ENCODE results near the gene ACTR3C. TPM values are rescaled to one million over a fixed set of nuclear protein-coding genes. Genes with fewer than 3 reads are reported as not detected.
A peak's percentile ranks its signal among the peaks of the same experiment; 100 is the strongest.
"Not testable (repeated sequence)": the region's sequence is repeated elsewhere in the genome, so short reads cannot be mapped to it uniquely, and the experiment has no call there.

ACTR3C gene
- total and polyA plus RNA-seq, 3 donors from 2014 or later, result 6.1 to 13.0 (median 12.2) TPM

DNA sequence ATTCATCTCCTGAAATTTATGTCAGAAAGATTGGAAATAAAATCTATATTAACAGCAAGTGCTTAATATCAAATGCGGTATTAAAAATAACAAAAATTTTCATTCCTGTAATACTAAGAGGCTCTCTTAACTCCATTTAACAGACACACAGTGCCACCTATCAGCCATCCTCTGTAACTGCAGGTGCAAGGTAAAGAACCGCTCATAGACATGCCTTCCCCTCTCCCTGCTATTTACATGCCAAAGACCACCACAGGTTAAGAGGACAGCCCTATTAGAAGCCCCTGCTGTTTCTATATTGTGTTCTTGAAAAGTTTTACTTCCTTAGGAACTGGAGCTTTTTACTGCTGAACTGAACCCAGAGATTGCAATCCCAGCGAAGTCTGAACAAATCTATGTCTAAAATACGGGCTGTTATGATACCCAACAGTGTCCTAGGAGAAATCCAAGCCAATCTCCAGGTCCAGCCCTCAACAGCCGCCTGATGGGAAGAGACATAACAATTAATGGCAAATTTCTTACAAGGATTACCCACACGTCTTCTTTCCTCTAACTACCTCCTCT is 47.1 kb downstream of the ACTR3C start:
- TF ChIP-seq CTCF (IDR thresholded peaks at IDR 0.05), result peak; percentile 51 to 80 (median 75)
- intact Hi-C loops (cut with DNase I; ENCODE audit: low total_unique reads); H3K4me1 ChIP-seq; H3K4me3 ChIP-seq; H3K27ac ChIP-seq; H3K36me3 ChIP-seq (ENCODE audit: low read depth, missing control alignments); H3K9me3 ChIP-seq; H3K27me3 ChIP-seq: not testable (repeated sequence)
- 58 to 67% methylated on average over 6 of the region's 6 CpGs for WGBS, 2 donors
- DNase-seq, result peak; percentile 38

DNA sequence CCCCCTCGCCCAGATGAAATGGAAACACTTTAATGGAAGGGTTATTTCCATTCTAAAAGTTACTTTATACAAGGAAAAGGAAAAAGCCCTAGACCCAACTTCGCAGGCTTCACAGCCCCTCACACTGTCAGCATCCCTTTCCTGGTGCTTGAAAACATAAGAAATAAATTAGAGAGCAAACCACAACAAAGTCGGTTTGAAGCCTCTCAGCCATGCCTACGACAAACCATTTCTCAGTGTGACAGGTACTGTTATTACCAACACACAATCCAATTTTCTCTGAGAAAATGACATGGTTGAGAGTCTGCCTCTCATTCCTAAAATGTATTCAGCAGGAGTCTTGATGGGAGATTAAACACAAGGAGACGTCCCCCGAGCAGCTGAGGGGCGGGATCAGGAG is 51.4 kb downstream of the ACTR3C start:
- H3K9me3 ChIP-seq; H3K4me3 ChIP-seq; H3K36me3 ChIP-seq (ENCODE audit: low read depth, missing control alignments); intact Hi-C loops (cut with DNase I; ENCODE audit: low total_unique reads); H3K27ac ChIP-seq; DNase-seq; H3K4me1 ChIP-seq; H3K27me3 ChIP-seq: not testable (repeated sequence)
- WGBS, 2 donors, result 80 to 84% methylated on average over 4 to 6 of the region's 7 CpGs

GRCh38 chr7:150270101-150270824 is 53.1 kb downstream of the ACTR3C start:
- intact Hi-C loops (cut with DNase I; ENCODE audit: low total_unique reads); H3K4me3 ChIP-seq; H3K4me1 ChIP-seq; H3K9me3 ChIP-seq; H3K27ac ChIP-seq; DNase-seq; H3K27me3 ChIP-seq; H3K36me3 ChIP-seq (ENCODE audit: low read depth, missing control alignments): not testable (repeated sequence)
- 92 to 99% methylated on average over 4 to 10 of the region's 18 CpGs for whole genome bisulfite sequencing, 2 donors

DNA sequence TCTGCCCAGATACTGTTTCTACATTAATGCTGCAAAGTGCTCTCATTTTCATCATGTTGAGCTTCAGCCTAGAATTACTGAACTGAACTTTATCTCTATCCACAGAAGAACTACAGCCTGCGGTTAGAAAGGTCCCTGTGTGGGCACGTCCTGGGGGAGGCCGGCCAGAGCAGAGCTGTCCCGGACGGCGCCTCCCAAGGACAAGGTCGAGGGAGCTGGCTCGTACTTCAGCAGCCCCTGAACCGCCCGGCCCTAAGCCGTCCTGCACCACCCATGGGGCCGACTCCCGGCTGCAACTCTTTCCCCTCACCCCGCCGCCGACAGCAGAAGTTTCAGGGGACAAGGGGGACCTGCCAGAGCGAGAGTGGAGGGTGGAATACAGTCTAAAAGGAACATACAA is 54.5 kb downstream of the ACTR3C start:
- H3K27ac ChIP-seq; H3K9me3 ChIP-seq; DNase-seq; H3K27me3 ChIP-seq; intact Hi-C loops (cut with DNase I; ENCODE audit: low total_unique reads); H3K4me1 ChIP-seq; H3K4me3 ChIP-seq; H3K36me3 ChIP-seq (ENCODE audit: low read depth, missing control alignments): not testable (repeated sequence)
- WGBS, 2 donors, result no CpG with 5 or more reads among the region's 17 CpGs

GRCh38 chr7:150268287-150268686 is 55.1 kb downstream of the ACTR3C start:
- 17 to 67% methylated on average over 1 of the region's 8 CpGs for WGBS, 2 donors
- H3K4me1 ChIP-seq; H3K4me3 ChIP-seq; H3K36me3 ChIP-seq (ENCODE audit: low read depth, missing control alignments); H3K9me3 ChIP-seq; H3K27me3 ChIP-seq; DNase-seq; intact Hi-C loops (cut with DNase I; ENCODE audit: low total_unique reads); H3K27ac ChIP-seq: not testable (repeated sequence)

- intact Hi-C loops (cut with DNase I; ENCODE audit: low total_unique reads); DNase-seq; H3K36me3 ChIP-seq (ENCODE audit: low read depth, missing control alignments); H3K4me1 ChIP-seq; H3K9me3 ChIP-seq; H3K27ac ChIP-seq; H3K4me3 ChIP-seq; H3K27me3 ChIP-seq: not testable (repeated sequence)
- WGBS, 2 donors, result 93% methylated on average over 20 of the region's 20 CpGs
Observed at GRCh38 chr7:150266953-150267665, 56.2 kb downstream of the ACTR3C start.

DNA sequence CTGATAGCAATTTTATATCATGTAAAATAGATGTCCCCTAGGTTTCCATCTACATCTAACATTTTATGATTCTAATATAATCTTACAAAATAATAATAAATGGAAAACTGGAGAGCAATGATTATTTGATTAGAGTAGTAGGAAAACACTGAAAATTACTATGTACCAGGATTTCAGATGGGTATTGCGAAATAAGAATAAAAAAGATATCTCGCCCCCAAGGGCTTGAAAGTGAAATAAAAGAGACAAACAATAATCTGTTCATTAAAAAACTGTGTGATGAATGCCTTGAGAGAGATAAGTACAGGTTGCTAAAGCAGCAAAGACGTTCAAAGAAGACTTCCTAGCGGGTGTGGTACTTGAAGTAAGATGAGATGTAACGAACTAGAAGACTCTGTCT is 60.7 kb downstream of the ACTR3C start:
- H3K36me3 ChIP-seq (ENCODE audit: low read depth, missing control alignments); DNase-seq; intact Hi-C loops (cut with DNase I; ENCODE audit: low total_unique reads); H3K9me3 ChIP-seq; H3K4me3 ChIP-seq; H3K27me3 ChIP-seq; H3K27ac ChIP-seq; H3K4me1 ChIP-seq: not testable (repeated sequence)
- 90 to 91% methylated on average over 5 of the region's 5 CpGs for WGBS, 2 donors

DNA sequence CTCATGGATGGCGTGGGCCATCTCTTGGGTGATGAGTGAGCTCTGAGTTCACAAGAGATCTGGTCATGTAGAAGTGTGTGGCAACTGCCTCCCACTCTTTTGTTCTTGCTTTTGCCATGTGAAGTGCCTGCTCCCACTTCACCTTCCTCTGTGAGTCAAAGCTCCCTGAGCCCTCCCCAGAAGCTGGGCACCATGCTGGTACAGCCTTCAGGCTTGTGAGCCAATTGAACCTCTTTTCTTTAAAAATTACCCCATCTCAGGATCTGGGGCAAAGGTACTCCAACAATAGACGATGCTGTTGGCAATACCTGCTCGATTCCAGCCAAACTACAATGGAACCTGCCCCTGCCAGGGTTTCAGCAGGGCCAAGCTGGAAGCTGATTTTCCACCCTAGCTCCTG is 75.6 kb downstream of the ACTR3C start:
- H3K27ac ChIP-seq; H3K27me3 ChIP-seq; intact Hi-C loops (cut with DNase I; ENCODE audit: low total_unique reads); H3K4me3 ChIP-seq; DNase-seq; H3K4me1 ChIP-seq; H3K36me3 ChIP-seq (ENCODE audit: low read depth, missing control alignments); H3K9me3 ChIP-seq: not testable (repeated sequence)
- WGBS, 2 donors, result 97 to 100% methylated on average over 2 of the region's 3 CpGs

DNA sequence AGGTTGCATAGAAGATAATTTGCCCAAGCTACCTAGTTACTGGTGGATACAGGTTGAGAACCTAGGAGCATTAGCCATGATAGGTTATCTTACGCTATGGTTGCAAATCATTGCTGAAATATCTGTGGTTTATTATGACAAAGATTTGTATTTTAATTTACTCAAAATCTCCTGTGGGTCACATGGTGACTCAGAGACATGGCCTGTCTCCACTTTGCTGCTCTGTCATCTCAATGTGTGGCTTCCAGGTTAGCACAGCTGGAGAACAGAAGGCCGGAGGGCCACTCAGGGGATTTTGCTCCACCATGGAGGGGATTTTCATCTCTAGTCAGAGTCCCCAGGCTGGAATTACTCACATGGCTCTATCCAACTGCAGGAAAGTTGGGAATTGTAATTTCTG is 78.1 kb downstream of the ACTR3C start:
- H3K27me3 ChIP-seq; intact Hi-C loops (cut with DNase I; ENCODE audit: low total_unique reads); H3K4me3 ChIP-seq; DNase-seq; H3K9me3 ChIP-seq; H3K27ac ChIP-seq; H3K4me1 ChIP-seq; H3K36me3 ChIP-seq (ENCODE audit: low read depth, missing control alignments): not testable (repeated sequence)
- WGBS, 2 donors, result 91 to 100% methylated on average over 2 of the region's 2 CpGs

GRCh38 chr7:150242935-150243334 is 80.4 kb downstream of the ACTR3C start:
- H3K4me3 ChIP-seq; H3K4me1 ChIP-seq; intact Hi-C loops (cut with DNase I; ENCODE audit: low total_unique reads); H3K27ac ChIP-seq; H3K36me3 ChIP-seq (ENCODE audit: low read depth, missing control alignments); H3K9me3 ChIP-seq; DNase-seq; H3K27me3 ChIP-seq: not testable (repeated sequence)
- 78 to 82% methylated on average over 2 of the region's 2 CpGs for WGBS, 2 donors

DNA sequence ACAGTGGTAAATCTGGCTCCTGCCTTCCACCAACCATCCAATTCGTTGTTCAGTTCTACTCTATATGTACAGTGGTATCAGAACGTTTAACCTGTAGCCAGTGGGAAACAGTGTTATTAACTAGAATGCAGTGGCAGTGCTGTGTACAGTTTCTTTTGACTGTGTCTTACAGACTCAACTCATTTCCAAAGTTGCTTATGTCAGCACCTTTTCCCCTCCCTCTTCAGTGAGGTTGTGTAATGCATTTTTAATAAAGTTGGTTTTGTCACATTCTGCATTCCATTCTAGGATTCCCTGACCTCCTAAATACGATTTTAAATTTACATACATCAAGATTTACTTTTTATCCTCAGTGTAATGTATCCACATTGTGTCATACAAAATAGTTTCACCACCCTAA is 97.9 kb downstream of the ACTR3C start:
- H3K36me3 ChIP-seq (ENCODE audit: low read depth, missing control alignments); H3K4me1 ChIP-seq; H3K4me3 ChIP-seq; intact Hi-C loops (cut with DNase I; ENCODE audit: low total_unique reads); DNase-seq; H3K9me3 ChIP-seq; H3K27ac ChIP-seq; H3K27me3 ChIP-seq: not testable (repeated sequence)
- WGBS, 2 donors, result 69 to 78% methylated on average over 3 of the region's 3 CpGs

All from testis (tissue), 3 donors.